Limb (tissue), 2 donors: ENCODE results near the gene OLFML3.

Experiments
- DNase-seq, 2 donors: peaks; one replicate each; pipeline ENCODE4 v3.0.0-alpha.2; 2016; ENCODE audit errors: extremely low spot score in 2 of 2

OLFML3 gene

GRCh38 chr1:114024049-114024448 is 44.8 kb downstream of the OLFML3 start:
- DNase-seq = peak; percentile 51

- no peak for DNase-seq
These were observed 46.5 kb downstream of the OLFML3 start for GRCh38 chr1:114025609-114026401.

- DNase-seq = no peak
These were observed 47.5 kb downstream of the OLFML3 start for GRCh38 chr1:114026797-114027196.
